Chondrocyte (in vitro differentiated cells): Measurements from ENCODE around the gene ZNF823. TPM values are rescaled to one million over a fixed set of nuclear protein-coding genes. Genes with fewer than 3 reads are reported as not detected.

Experiments
- DNase-seq: peaks from one replicate; pipeline ENCODE4 v3.0.0; 2021; ENCODE audit warnings: mixed read lengths, low spot score
- H3K27ac Mint-ChIP-seq: one replicate; pipeline ENCODE4 v1.8.0; 2021; ENCODE audit warnings: mild to moderate bottlenecking, moderate library complexity, mixed read lengths; ENCODE audit not compliant: unreplicated experiment
- H3K27me3 Mint-ChIP-seq: 2 replicates; pipeline ENCODE4 v1.8.0; 2021; ENCODE audit warnings: low read depth, mixed read lengths
- H3K36me3 Mint-ChIP-seq: 2 replicates; pipeline ENCODE4 v1.8.0; 2021; ENCODE audit warnings: low read depth, mixed read lengths
- H3K4me1 Mint-ChIP-seq: 2 replicates; pipeline ENCODE4 v1.8.0; 2021; ENCODE audit warnings: low read depth, mild to moderate bottlenecking, mixed read lengths
- H3K4me3 Mint-ChIP-seq: one replicate; pipeline ENCODE4 v1.8.0; 2021; ENCODE audit warnings: mild to moderate bottlenecking, moderate library complexity, mixed read lengths; ENCODE audit not compliant: unreplicated experiment
- H3K9me3 Mint-ChIP-seq: 2 replicates; pipeline ENCODE4 v1.8.0; 2021; ENCODE audit warnings: low read depth, mixed read lengths
- total RNA-seq: library from RNA; stranded (reverse); gene quantifications from 3 replicates; pipeline ENCODE4 v1.2.1, GENCODE V29; 2021
- TF ChIP-seq, protein P1 (sequence below): fragments of 200-600 bp; sonication (generic); IDR thresholded peaks from 2 replicates; pipeline ENCODE4 v1.5.0; 2021; ENCODE audit warnings: antibody characterized with exemption, mild to moderate bottlenecking, moderate library complexity

The ZNF823 gene
- total RNA-seq, 1 donor from 2014 or later = 3.7 TPM

DNA sequence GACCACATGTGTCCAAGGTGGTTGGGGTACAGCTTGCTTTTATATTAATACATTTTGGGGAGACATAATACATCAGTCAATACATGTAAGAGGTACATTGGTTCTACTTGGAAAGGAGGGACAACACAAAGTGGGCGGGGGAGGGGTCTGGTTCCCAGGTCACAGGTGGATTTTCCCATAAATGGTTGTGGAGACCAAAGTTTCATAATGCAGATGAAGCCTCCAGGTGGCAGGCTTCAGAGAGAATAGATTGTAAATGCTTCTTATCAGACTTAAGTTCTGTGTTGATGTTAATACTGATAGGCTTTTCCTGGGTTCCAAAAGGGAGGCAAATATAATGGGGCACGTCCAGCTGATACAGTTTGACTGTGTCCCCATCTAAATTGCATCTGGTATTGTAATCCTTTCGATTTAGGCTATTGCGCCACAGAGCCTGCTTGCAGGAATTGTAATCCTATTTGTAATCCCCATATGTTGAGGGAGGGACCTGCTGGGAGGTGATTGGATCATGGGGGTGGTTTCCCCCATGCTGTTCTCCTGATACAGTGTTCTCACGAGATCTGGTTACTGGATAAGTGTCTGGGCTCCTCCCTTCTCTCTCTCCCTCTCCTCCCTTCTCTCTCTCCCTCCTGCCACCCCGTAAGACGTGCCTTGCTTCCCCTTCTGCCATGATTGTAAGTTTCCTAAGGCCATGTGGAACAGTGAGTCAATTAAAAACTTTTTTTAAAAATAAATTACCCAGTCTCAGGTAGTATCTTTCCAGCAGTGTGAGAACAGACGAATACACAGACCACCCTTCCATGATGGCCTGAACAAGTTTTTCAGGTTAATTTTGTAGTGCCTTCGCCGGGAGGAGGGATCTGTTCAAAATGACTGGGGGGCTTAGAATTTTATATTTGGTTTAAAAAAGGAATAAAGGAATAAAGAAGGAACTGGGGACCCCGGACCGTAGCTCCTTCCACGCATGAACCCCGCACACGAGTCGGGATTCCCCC, 44.9 kb downstream of the ZNF823 start:
- Mint-ChIP-seq H3K27ac (peak overlapping the region; percentile 73), H3K27me3 (no peaks in the 10 kb centered on the region), H3K36me3 (no peaks in the 10 kb centered on the region), H3K4me3 (peak overlapping the region; percentile 100), H3K4me1 (peaks cover 14% of the 10 kb centered on the region), H3K9me3 (peaks cover 4% of the 10 kb centered on the region)
- no peak for DNase-seq
- TF ChIP-seq, protein P1, sequence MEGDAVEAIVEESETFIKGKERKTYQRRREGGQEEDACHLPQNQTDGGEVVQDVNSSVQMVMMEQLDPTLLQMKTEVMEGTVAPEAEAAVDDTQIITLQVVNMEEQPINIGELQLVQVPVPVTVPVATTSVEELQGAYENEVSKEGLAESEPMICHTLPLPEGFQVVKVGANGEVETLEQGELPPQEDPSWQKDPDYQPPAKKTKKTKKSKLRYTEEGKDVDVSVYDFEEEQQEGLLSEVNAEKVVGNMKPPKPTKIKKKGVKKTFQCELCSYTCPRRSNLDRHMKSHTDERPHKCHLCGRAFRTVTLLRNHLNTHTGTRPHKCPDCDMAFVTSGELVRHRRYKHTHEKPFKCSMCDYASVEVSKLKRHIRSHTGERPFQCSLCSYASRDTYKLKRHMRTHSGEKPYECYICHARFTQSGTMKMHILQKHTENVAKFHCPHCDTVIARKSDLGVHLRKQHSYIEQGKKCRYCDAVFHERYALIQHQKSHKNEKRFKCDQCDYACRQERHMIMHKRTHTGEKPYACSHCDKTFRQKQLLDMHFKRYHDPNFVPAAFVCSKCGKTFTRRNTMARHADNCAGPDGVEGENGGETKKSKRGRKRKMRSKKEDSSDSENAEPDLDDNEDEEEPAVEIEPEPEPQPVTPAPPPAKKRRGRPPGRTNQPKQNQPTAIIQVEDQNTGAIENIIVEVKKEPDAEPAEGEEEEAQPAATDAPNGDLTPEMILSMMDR = peak; percentile 45

GRCh38 chr19:11692127-11692790, 46.5 kb downstream of the ZNF823 start:
- Mint-ChIP-seq H3K4me1 (peaks cover 14% of the 10 kb centered on the region), H3K4me3 (no peak overlapping the region), H3K27ac (no peak overlapping the region), H3K36me3 (no peaks in the 10 kb centered on the region), H3K27me3 (no peaks in the 10 kb centered on the region), H3K9me3 (peaks cover 9% of the 10 kb centered on the region)
- TF ChIP-seq, protein P1 = no peak
- no peak for DNase-seq

GRCh38 chr19:11685676-11686650, 52.8 kb downstream of the ZNF823 start:
- Mint-ChIP-seq H3K27ac (no peak overlapping the region), H3K4me3 (no peak overlapping the region), H3K27me3 (no peaks in the 10 kb centered on the region), H3K4me1 (no peaks in the 10 kb centered on the region), H3K9me3 (peaks cover 41% of the 10 kb centered on the region), H3K36me3 (peaks cover 20% of the 10 kb centered on the region)
- TF ChIP-seq, protein P1 = no peak
- no peak for DNase-seq

- DNase-seq = no peak
- Mint-ChIP-seq H3K27ac (no peak overlapping the region), H3K4me3 (no peak overlapping the region), H3K9me3 (peaks cover 49% of the 10 kb centered on the region), H3K36me3 (peaks cover 26% of the 10 kb centered on the region), H3K27me3 (no peaks in the 10 kb centered on the region), H3K4me1 (no peaks in the 10 kb centered on the region)
- TF ChIP-seq, protein P1 = no peak
Measured at GRCh38 chr19:11684987-11685675, 53.6 kb downstream of the ZNF823 start.
